NCI-H2081 (cell line): Measurements from ENCODE around the gene KIAA1328.
A peak's percentile ranks its signal among the peaks of the same experiment; 100 is the strongest.
"Not testable (repeated sequence)": the region's sequence is repeated elsewhere in the genome, so short reads cannot be mapped to it uniquely, and the experiment has no call there.

Experiments
- DNase-seq, 2 experiments: peaks; one replicate each; lab custom pipeline; 2025; lab: John Stamatoyannopoulos, UW

The KIAA1328 gene

DNA sequence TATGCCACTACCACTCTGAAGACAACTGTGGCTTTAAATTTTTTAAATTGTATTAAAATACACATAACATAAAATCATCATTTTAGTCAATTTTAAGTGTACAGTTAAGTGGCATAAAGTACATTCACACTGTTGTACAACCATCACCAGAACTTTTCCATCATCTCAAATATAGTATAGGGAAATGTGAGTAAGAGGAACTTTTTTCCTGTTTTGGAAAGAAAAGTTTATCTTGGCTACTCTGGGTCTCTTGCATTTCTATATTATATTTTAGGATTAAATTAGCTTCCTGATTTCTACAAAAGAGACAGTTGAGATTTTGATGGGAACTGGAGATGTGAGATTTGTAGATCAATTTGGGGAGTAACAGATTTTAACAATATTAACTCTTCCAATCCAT is 3.4 kb upstream of the KIAA1328 start:
- DNase-seq: no peak

DNA sequence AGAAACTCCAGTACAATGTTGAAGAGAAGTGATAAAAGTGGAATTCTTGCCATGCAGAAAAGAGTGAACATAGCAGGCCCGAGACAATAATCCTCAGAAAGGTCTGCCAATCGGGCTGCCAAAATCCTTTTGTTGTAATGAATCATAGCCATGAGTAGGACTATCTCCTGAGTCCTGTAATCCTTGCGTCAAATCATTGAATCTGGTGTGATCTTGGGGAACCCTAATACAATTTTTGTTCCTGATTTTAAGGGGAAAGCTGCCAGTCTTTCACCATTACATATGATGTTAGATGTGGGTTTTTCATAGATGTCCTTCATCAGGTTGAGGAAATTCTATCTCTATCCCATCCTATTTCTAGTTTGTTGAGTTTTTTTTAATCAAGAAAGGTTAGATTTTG is 2.4 kb upstream of the KIAA1328 start:
- DNase-seq: no peak

DNA sequence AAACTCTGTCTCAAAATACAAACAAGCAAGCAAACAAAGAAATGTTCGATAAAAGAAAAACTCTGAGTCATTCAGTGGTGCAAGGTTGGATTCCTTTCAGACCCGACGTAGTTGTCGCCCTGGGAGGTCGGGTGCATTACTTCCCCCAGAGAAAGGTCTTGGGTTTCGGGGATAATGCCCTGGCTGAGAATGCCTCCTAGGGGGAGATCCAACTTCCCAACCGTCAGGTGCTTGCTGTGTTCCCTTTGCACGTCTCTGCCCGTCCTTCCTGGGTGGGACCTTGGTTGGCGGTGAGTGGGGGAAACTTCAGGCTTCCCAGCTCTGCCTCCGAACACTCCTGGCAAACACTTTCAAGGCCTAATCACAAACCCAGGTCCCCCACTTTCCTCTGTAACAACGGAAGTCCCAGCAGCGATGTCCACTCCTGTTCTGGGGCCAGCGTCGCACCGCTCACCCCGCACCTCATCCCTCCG is 734 bp upstream of the KIAA1328 start:
- peak in 1 of 2 experiments; percentile 58 for DNase-seq

DNA sequence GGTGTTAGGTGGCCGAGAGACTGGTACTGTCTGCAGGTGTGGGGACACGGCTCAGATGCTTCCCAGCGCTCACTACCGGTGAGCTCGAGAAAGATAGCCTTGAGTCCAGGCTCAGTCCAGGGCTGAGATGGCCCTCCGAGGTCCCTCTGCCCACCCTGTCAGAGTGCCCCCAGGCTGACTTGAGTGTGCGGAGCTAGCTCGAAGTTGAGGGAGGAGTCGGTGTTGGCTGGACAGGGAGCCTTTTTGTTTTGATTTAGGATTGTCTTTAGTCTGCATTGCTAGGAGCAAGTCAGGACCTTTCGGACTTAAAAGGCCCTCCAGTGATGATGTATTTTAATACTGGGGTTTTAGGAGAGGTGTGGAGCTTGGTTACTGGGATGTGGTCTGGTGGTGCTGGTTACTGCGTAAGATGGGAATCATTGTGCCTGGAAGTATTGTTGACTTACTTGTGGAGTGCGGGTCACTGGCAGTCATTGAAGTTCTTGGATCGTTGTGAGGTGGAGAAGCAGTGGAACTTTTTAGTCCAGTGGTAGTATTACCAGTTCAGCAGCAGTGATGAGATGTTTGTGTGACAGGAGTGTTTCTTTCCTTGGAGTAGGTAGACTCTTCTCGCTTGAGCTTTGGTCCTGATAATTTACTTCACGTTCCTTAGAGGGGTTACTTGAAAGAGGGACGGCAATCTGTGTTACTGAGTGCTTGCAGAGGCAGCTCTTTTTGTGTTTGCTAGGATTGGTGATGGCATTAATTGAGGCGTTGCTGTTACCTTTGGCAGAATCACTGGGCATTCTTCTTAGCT is 633 bp downstream of the KIAA1328 start:
- peak in 1 of 2 experiments; percentile 42 for DNase-seq

DNA sequence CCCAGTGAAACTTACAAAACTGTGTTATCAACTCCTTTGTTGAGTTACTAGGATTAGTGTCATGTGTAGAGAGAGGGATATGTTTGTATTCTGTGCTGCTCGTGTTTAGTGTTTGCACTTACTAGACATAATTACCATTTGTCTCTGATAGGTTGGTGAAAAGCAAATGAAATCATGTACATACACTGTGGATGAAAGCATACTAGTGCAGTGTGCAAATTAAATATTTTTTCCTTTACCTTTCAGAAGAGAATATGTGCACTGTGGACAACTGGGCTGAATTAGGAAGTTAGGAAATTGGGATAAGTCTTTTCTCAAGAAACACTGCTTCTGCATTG is 1.2 kb downstream of the KIAA1328 start:
- peak in 1 of 2 experiments; percentile 24 for DNase-seq

DNA sequence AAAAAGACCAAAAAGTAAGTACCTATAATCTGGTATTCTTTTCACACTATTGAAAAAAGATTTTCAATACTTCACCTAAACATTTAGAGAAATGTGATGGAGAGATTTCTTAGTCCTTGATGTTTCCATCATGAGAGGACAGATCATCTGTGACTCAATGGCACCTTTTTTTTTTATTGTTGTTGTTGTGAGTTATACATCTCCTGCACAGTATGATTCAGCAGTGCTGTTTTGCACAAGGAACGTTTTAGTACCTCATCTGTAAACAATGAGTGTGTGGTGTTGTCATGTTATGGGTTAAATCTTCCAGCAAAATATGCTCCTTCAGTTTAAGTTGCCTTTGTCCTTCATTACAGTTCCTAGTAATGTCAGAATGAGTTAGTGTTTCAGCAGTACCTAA is 2.2 kb downstream of the KIAA1328 start:
- DNase-seq: no peak

DNA sequence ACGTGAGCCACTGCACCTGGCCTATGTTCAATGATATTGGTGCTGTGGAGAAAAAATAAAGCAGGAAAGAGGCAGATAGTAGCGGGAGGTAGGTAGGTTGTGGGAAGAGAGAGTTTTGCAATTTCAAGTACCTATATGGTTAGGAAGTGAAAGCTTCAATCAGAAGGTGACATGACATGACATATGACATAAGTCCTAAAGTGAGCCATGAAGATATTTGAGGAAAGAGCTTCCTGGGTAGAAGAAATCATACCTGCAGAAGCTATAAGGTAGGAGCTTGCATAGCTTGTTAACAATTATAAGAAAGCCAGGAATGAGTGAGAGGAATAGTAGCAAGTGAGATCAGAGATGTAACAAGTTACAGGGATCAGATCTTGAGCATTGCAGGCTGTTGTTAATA is 4.2 kb downstream of the KIAA1328 start:
- no peak for DNase-seq

DNA sequence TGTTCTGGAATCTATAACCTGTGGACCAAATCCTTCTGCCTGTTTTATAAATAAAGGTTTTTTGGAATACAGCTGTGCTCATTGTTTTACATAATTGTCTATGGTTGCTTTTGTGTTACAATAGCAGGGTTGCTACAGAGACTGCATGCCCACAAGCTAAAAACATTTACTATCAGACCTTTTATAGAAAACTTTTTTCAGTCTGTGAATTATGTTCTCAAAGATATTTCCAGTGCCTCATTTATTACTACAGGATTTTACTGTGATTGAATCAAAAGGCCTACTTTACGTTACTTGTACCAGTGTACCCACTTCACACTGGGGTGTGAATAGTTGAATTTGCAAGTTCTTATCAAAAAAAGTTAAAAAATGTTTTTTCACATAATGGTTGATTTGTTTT is 7.0 kb downstream of the KIAA1328 start:
- no peak for DNase-seq

DNA sequence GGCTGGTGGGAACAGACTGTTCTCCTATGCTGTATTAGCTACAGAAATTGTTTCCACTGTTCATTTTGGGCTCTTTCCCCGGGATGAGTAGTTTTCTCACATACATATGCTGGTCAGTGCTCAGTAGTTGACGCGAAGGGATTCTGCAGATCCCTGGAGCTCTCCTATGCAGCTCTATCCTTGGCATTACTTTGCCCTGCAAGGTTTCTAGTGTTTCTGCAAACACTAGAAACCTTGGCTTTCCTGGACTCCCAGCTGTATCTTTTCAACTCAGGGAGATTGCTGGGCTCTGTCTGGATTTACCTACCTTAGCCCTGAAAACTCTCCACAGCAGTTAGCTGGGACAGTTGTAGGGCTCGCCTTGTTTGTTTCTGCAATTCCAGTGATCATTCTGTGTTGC is 10.9 kb downstream of the KIAA1328 start:
- no peak for DNase-seq

DNA sequence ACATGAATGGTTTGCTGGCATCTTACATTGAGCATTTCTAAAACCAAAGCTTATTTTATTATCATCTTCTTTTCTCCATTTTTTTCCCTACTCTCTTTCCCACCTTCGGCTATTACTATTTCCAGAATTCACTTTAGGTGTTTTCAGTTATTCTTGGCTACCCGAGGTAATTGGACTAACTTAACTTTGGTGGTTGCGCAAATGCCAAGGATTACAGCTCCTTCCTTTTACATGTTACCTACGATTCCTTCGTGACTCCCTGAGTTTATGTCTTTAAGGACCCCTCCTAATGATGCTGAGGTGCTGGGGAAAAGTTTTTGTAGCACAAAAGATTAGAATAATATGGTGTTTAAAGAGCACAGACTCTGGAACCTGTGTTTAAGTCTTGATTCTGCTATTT is 14.3 kb downstream of the KIAA1328 start:
- DNase-seq: no peak

DNA sequence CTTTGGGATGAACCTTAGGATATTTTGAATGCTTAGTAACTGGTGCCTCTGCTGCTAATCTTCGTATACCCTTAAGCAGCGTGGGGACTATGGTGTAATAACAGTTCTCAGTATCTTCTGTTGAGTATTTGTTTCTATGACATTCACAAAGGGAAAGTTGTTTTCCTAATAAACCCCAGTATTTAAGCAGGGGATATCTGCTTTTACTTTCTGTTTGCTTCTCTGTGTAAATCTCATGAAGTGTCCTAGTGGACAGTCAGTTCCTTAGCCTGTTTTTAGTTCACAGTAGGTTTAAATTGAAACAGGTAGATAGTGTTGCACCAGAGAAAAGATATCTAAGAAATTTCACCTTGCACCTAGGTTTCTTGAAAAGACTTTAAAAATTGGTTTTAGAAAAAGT is 14.9 kb downstream of the KIAA1328 start:
- DNase-seq: no peak

DNA sequence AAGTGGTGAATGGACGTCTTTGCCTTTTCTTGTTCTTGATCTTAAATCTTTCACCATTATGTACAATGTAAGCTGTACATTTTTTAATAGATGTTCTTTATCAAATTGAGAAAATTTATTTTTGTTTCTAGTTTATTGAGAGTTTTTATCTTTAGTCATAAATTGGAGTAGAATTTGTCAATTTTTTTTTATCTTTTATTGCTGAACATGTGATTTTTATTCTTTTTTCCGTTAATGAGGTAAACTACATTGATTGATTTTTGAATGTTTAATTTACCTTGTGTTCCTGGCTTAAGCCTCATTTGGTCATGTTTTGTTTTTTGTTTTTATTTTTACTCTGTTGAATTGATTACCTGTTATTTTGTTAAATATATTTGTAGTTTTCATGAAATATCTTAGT is 19.7 kb downstream of the KIAA1328 start:
- DNase-seq: no peak

DNA sequence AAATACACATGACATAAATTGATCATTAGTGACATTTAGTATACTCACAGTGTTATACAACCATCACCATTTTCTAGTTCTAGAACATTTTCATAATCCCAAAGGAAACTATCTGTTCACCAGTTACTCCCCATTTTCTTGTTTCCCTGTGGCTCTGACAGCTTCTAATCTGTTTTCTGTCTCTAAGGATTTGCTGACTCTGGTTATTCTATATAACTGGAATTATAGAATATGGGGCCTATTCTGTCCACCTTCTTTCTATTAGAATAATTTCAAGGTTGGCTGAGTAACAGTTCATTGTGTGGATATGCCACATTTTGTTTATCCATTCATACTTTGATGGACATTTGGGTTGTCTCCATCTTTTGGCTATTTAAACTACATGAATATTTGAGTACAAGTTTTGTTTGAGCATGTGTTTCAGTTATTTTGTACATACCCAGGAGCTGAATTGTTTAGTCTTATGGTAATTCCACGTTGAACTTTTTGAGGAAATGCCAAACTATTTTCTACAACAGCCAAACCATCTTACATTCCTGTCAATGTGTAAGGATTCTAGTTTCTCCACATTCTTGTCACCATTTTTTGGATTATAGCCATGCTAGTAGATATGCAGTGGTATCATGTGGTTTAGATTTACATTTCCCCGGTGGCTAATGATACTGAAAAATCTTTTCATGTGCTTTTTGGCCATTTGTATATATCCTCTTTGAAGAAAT is 20.5 kb downstream of the KIAA1328 start:
- no peak for DNase-seq

DNA sequence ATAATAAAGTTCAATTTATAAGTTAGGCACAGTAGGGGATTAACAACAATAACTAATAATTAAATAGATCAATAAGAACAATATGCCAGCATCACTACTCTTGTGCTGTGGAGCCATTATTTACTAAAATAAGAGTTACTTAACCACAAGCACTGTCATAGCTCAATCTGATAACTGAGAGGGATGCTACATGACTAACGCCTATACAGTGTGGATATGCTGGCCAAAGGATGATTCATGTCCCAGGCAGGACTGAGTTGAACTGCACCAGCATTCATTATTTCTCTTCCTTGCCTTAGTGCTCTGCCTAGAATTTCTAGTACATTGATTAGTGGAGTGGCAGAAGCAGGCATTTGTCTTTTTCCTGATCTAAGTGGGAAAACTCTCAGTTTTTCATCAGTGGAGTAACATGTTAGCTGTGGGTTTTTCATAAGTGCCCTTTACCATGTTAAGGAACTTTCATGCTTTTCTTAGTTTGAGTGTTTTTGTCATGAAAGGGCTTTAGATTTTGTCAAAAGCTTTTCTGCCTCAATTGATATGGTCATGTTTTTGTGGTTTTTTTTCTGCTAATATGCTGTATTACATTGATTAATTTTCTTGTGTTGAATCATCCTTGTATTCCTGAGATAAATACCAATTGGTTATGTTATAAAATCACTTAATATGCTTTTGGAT is 21.7 kb downstream of the KIAA1328 start:
- DNase-seq: no peak

DNA sequence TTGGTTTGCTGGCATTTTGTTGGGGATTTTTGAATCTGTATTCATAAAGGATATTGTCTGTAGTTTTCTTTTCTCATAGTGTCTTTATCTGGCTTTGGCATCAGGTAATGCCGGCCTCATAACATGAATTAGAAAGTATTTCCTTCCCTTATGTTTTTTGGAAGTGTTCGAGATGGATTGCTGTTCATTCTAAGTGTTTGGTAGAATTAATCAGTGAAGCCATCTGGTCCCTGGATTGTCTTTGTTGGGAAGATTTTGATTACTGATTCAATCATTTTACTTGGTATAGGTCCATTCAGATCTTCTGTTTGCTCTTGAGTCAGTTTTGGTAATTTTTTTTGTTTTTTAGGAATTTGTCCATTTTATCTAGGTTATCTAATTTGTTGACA is 22.3 kb downstream of the KIAA1328 start:
- DNase-seq: no peak

DNA sequence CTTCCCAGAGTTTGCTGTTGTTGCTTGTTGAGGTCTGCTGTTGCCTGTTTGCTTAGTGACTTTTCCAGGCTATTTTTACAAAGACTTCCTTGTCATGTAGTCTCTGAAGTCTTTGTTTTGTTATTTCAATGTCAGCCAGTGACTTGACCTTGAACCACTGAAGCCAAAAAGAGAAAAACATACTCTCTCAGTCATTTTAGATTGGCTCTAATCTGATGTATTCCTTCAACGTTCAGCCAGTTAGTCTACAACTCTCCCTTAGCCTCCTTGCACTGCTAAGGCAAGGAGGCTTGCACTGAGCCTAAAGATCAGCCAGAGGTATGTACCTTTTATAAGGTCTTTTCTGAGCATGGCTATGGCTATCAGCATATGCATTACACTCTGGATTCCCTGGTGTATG is 27.9 kb downstream of the KIAA1328 start:
- DNase-seq: no peak

DNA sequence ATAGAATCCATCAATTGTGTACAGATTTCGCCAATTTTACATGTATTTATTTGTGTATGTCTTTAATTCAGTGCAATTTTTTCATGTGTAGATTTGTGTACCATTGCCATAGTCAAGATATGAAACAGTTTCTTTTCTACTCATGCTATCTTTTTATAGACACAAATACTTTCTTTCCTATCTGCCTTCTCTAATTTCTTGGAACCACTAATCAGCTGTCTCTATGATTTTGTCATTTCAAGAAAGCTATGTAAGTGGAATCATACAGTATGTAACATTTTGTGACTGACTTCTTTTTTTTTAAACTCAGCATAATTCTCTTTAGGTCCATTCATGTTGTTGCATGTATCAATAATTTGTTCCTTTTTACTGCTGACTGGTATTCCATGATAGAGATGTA is 33.3 kb downstream of the KIAA1328 start:
- no peak for DNase-seq

DNA sequence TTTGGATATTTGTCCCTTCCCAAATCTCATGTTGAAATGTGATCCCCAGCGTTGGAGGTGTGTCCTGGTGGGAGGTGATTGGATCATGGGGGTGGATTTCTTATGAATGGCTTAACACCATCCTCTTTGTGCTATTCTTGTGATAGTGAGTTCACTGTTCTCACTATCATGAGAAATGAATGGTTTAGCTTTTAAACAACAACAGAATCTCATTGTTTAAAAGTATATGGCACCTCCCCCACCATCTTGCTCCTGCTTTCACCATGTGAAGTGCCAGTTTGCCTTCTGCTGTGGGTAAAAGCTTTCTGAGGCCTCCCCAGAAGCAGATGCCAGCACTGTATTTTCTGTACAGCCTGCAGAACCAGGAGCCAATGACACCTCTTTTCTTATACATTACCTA is 38.1 kb downstream of the KIAA1328 start:
- DNase-seq: no peak

DNA sequence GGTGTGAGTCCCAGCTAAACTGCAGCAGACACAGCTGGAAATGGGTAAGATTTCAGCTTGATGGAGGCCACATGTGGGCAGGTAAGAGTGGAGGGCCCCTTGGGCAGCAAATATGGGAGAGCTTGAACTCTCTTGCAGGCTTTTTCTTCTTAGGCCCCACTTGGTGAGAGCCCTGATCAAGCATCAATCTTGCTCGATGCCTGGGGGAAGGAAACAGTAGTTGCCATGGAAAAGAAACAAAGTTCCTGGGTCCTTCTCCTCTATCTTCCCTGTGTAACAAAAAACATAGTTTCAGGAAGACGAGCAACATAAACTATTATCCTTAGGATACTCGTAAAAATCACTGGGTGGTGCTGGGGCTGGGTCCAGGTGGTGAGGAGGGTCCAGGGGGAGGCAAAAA is 42.9 kb downstream of the KIAA1328 start:
- DNase-seq: no peak

DNA sequence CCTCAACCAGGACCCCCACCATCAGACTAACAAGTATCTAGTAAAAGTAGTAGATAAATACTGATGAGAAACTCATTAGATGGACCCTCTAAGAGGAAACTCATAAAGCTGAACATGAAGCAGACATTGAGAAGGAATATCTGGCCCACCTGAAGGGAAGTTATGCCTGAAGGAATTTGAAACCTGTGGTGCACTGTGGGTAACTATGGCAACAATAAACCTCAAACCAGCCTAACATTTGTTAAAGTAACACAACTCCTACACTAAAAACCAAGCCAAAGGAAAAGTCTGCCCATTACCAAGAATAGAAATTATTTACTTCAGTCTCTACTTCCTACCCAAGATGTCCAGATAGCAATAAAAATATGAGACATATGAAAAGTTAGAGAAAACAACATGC is 43.4 kb downstream of the KIAA1328 start:
- no peak for DNase-seq

DNA sequence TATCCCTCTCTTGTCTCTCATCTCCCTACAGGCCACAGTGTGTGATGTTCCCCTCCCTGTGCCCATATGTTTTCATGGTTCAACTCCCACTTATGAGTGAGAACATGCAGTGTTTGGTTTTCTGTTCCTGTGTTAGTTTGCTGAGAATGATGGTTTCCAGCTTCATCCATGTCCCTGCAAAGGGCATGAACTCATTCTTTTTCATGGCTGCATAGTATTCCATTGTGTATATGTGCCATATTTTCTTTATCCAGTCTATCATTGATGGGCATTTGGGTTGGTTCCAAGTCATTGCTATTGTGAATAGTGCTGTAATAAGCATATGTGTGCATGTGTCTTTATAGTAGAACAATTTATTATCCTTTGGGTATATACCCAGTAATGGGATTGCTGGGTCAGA is 44.9 kb downstream of the KIAA1328 start:
- DNase-seq: not testable (repeated sequence)

DNA sequence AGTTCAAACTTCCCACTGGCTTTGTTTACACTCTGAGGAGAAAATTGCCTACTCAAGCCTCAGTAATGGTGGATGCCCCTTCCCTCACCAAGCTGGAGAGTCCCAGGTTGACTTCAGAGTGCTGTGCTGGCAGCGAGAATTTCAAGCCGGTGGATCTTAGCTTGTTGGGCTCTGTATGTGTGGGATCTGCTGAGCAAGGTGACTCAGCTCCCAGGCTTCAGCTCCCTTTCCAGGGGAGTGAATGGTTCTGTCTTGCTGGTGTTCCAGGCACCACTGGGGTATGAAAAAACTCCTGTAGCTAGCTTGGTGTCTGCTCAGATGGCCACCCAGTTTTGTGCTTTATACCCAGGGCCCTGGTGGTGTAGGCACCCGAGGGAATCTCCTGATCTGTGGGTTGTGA is 50.9 kb downstream of the KIAA1328 start:
- DNase-seq: not testable (repeated sequence)

DNA sequence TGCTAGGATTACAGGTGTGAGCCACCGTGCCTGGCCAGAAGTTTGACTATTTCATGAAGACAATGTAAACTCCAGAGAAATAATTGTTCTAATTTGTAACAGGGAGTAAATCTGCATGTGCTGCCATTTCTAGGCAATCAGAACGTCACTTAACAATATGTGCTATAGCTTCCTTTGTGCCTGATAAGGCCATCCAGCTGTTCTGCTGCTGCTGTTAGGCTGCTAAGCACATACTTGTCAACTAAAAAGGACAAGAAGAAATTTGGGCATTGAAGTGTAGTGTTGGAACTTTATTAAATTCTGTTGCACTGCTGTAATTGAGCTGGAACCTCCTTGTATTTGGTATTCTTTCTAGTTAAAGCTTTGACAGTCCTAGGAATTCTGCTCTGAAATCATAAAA is 57.1 kb downstream of the KIAA1328 start:
- DNase-seq: no peak
